Keratinocyte (primary cell): ENCODE results near the gene NPAS3. TPM values are rescaled to one million over a fixed set of nuclear protein-coding genes. Genes with fewer than 3 reads are reported as not detected.

Experiments used
- DNase-seq: peaks from one replicate; pipeline ENCODE4 v3.0.0-alpha.2; 2011; ENCODE audit warnings: low read depth, missing footprints, low spot score
- FAIRE-seq: peaks from 2 replicates; lab custom pipeline; 2011; peaks lifted over from hg19 to GRCh38; lab: Jason Lieb, UNC
- H2AFZ ChIP-seq: 2 replicates; pipeline ENCODE4 v1.6.0; 2012; ENCODE audit warnings: low read length, control low read depth, inconsistent platforms; ENCODE audit not compliant: control insufficient read depth
- H3K27ac ChIP-seq: 2 replicates; pipeline ENCODE4 v1.5.1; 2011; ENCODE audit warnings: low read length; ENCODE audit not compliant: control insufficient read depth, insufficient read depth
- H3K27me3 ChIP-seq: 3 replicates; pipeline ENCODE4 v1.6.0; 2011; ENCODE audit warnings: low read length; ENCODE audit not compliant: control insufficient read depth, insufficient read depth; ENCODE audit errors: extremely low read depth
- H3K36me3 ChIP-seq, 2 experiments: 2 replicates in 1 of 2; 3 replicates in 1 of 2; pipeline ENCODE4 v1.5.1; 2011; ENCODE audit warnings: low read length in 2 of 2, mild to moderate bottlenecking in 1 of 2; ENCODE audit not compliant: control insufficient read depth in 2 of 2, insufficient read depth in 2 of 2; ENCODE audit errors: extremely low read depth in 1 of 2
- H3K4me1 ChIP-seq: 3 replicates; pipeline ENCODE4 v1.5.1; 2011; ENCODE audit warnings: low read length; ENCODE audit not compliant: control insufficient read depth, insufficient read depth; ENCODE audit errors: extremely low read depth
- H3K4me2 ChIP-seq: 3 replicates; pipeline ENCODE4 v1.6.0; 2011; ENCODE audit warnings: low read depth, low read length; ENCODE audit not compliant: control insufficient read depth, insufficient read depth; ENCODE audit errors: extremely low read depth
- H3K4me3 ChIP-seq, 3 experiments: fragments of 200-600 bp in 1 of 3; sonication (generic) in 1 of 3; 2 replicates in 2 of 3; 3 replicates in 1 of 3; pipeline ENCODE4 v1.5.1; 2011 to 2016; ENCODE audit warnings: low read length in 3 of 3, mild to moderate bottlenecking in 3 of 3, control low read depth in 2 of 3, inconsistent platforms in 1 of 3, low read depth in 1 of 3, mixed read lengths in 1 of 3, mixed run types in 1 of 3, moderate library complexity in 1 of 3; ENCODE audit not compliant: control insufficient read depth in 2 of 3, insufficient read depth in 2 of 3; ENCODE audit errors: extremely low read depth in 1 of 3
- H3K79me2 ChIP-seq: 2 replicates; pipeline ENCODE4 v1.6.0; 2012; ENCODE audit warnings: low read length; ENCODE audit not compliant: control insufficient read depth, insufficient read depth
- H3K9ac ChIP-seq: 3 replicates; pipeline ENCODE4 v1.6.0; 2011; ENCODE audit warnings: low read length; ENCODE audit not compliant: control insufficient read depth, insufficient read depth; ENCODE audit errors: extremely low read depth
- H3K9me1 ChIP-seq: 3 replicates; pipeline ENCODE4 v1.6.0; 2011; ENCODE audit warnings: low read length; ENCODE audit not compliant: control insufficient read depth, insufficient read depth; ENCODE audit errors: extremely low read depth
- H3K9me3 ChIP-seq: 2 replicates; pipeline ENCODE4 v1.5.1; 2012; ENCODE audit warnings: low read depth, low read length; ENCODE audit not compliant: control insufficient read depth
- H4K20me1 ChIP-seq: 3 replicates; pipeline ENCODE4 v1.6.0; 2011; ENCODE audit warnings: low read length; ENCODE audit not compliant: control insufficient read depth, insufficient read depth; ENCODE audit errors: extremely low read depth
- EZH2 ChIP-seq: IDR thresholded peaks from one replicate; pipeline ENCODE4 v1.6.1; 2012; ENCODE audit warnings: inconsistent platforms, mild to moderate bottlenecking, low read length, moderate library complexity
- dilution Hi-C: fragments of 300-500 bp; cut with MboI; formaldehyde crosslinking; loops from one replicate; pipeline ENCODE4 v1.7.0; 2020; ENCODE audit warnings: low sequenced_read_pairs; ENCODE audit not compliant: extremely low pct_ligation_motif_present
- polyA plus RNA-seq, 5 experiments: library from polyadenylated mRNA; depleted of rRNA in 3 of 5; stranded (reverse) in 3 of 5; stranded (forward) in 1 of 5; unstranded in 1 of 5; fragments of >200 nt; gene quantifications; 1 replicate in 1 of 5; 2 replicates in 3 of 5; 3 replicates in 1 of 5; pipeline versions ENCODE4 v1.2.1 to v1.2.3, GENCODE V29; 2011 to 2012; ENCODE audit warnings: missing spikeins in 2 of 5, low read depth in 1 of 5, low replicate concordance in 1 of 5
- TF ChIP-seq, protein P1 (sequence below), 3 experiments: IDR thresholded peaks in 1 of 3; conservative IDR thresholded peaks in 1 of 3; optimal IDR thresholded peaks in 1 of 3; 2 replicates in 2 of 3; 3 replicates in 1 of 3; pipeline versions ENCODE3 to v1.5.1; 2011; ENCODE audit warnings: low read length in 3 of 3, mild to moderate bottlenecking in 3 of 3, moderate library complexity in 2 of 3, control low read depth in 1 of 3, inconsistent platforms in 1 of 3; ENCODE audit not compliant: insufficient read depth in 2 of 3; ENCODE audit errors: extremely low read depth in 1 of 3

The NPAS3 gene
- polyA plus RNA-seq, 1 donor (not counting 4 experiments of a cell fraction or from before 2014, with no cell fraction given) = 0.07 TPM

DNA sequence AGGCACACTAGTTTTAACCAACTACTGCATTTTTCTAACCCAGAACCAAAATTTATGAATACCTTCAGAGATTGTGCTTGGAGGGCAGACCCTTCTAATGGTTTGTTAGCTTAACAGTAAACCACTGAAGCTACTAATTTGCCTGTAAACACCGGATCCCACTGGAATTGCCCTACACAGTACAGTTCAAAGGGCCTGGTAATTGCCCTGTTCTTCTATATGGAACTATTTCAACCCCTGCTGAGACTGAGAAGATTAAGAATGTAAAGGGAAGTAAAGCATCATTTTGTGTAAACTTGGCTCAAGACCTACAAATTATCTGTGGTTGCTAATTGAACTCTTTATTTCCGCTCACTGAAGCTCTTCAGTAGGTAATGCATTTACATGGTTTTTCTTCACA lies 468.1 kb downstream of the NPAS3 start:
- H3K36me3 ChIP-seq = no peaks in the 10 kb centered on the region
- dilution Hi-C loops = no loop called here
- H3K4me2 ChIP-seq = no peak overlapping the region
- H3K27ac ChIP-seq = no peak overlapping the region
- peaks cover 2% of the 10 kb centered on the region for H3K9me3 ChIP-seq
- no peak overlapping the region for H2AFZ ChIP-seq
- H3K4me3 ChIP-seq = no peak overlapping the region
- no peak for TF ChIP-seq EZH2
- TF ChIP-seq, protein P1, sequence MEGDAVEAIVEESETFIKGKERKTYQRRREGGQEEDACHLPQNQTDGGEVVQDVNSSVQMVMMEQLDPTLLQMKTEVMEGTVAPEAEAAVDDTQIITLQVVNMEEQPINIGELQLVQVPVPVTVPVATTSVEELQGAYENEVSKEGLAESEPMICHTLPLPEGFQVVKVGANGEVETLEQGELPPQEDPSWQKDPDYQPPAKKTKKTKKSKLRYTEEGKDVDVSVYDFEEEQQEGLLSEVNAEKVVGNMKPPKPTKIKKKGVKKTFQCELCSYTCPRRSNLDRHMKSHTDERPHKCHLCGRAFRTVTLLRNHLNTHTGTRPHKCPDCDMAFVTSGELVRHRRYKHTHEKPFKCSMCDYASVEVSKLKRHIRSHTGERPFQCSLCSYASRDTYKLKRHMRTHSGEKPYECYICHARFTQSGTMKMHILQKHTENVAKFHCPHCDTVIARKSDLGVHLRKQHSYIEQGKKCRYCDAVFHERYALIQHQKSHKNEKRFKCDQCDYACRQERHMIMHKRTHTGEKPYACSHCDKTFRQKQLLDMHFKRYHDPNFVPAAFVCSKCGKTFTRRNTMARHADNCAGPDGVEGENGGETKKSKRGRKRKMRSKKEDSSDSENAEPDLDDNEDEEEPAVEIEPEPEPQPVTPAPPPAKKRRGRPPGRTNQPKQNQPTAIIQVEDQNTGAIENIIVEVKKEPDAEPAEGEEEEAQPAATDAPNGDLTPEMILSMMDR (optimal IDR thresholded peaks at IDR 0.05 in 1 of 3, IDR thresholded peaks at IDR 0.05 in 1 of 3, conservative IDR thresholded peaks at IDR 0.05 in 1 of 3; ENCODE audit: extremely low read depth in 1 of 3, insufficient read depth in 2 of 3, low read length in 3 of 3) = no peak
- H4K20me1 ChIP-seq = no peaks in the 10 kb centered on the region
- H3K9ac ChIP-seq = no peak overlapping the region
- H3K27me3 ChIP-seq = no peaks in the 10 kb centered on the region
- H3K9me1 ChIP-seq = no peaks in the 10 kb centered on the region
- H3K4me1 ChIP-seq = no peaks in the 10 kb centered on the region
- DNase-seq (no peak), FAIRE-seq (no peak)
- H3K79me2 ChIP-seq = no peaks in the 10 kb centered on the region

DNA sequence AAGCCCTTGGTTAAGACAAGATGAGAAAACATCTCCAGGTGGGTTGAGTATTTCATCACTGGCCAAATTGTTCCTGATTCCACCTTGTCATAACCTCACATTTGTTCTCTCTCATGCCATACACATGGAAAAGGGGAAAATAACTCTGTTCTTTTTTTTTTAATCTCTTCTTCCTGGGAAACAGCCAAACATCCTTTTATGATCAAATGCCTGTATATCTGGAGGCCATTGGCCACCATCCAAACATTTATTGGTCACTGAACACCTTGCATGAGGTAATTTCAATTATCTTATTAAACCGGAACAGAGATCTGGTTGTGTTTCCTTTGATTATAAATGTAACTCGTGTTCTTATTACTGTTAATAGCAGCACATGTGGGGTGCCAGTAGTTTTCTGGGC lies 469.6 kb downstream of the NPAS3 start:
- Histone ChIP-seq H3K4me1 (no peaks in the 10 kb centered on the region), H3K9ac (no peak overlapping the region), H3K79me2 (no peaks in the 10 kb centered on the region), H3K27ac (no peak overlapping the region), H3K36me3 (no peaks in the 10 kb centered on the region), H3K9me1 (no peaks in the 10 kb centered on the region), H4K20me1 (no peaks in the 10 kb centered on the region), H3K4me2 (no peak overlapping the region), H3K9me3 (peaks cover 2% of the 10 kb centered on the region), H3K4me3 (no peak overlapping the region), H2AFZ (no peak overlapping the region), H3K27me3 (no peaks in the 10 kb centered on the region)
- FAIRE-seq (no peak), DNase-seq (no peak)
- no peak for TF ChIP-seq EZH2
- TF ChIP-seq, protein P1 (optimal IDR thresholded peaks at IDR 0.05 in 1 of 3, IDR thresholded peaks at IDR 0.05 in 1 of 3, conservative IDR thresholded peaks at IDR 0.05 in 1 of 3; ENCODE audit: extremely low read depth in 1 of 3, insufficient read depth in 2 of 3, low read length in 3 of 3) = no peak
- dilution Hi-C loops = no loop called here
